Esophagus mucosa (tissue), 1 donor: ENCODE data around the gene TRIM17. TPM values are rescaled to one million over a fixed set of nuclear protein-coding genes. Genes with fewer than 3 reads are reported as not detected.
A peak's percentile ranks its signal among the peaks of the same experiment; 100 is the strongest.

Experiments
- ATAC-seq: fragments of 200-7000 bp; cut with Tn5 transposase; one replicate; pipeline ENCODE4 v1.9.1; 2020
- total RNA-seq: library from RNA; stranded (reverse); gene quantifications from one replicate; pipeline ENCODE4 v1.2.4, GENCODE V29; 2023
- donor health status: DM: yes; HTN: yes; CAD: no.

TRIM17 gene
- total RNA-seq, 1 donor from 2014 or later = 1.3 TPM

GRCh38 chr1:228378090-228378872, 38.4 kb downstream of the TRIM17 start:
- peak; percentile 58 for ATAC-seq

GRCh38 chr1:228377664-228378089, 39.0 kb downstream of the TRIM17 start:
- peak; percentile 1 for ATAC-seq

- no peak for ATAC-seq
These were observed 39.7 kb downstream of the TRIM17 start for GRCh38 chr1:228376651-228377631.

GRCh38 chr1:228376262-228376628, 40.4 kb downstream of the TRIM17 start:
- ATAC-seq = no peak

- ATAC-seq = no peak
These were observed 40.9 kb downstream of the TRIM17 start for GRCh38 chr1:228375578-228376261.

- ATAC-seq = peak; percentile 24
These were observed 41.7 kb downstream of the TRIM17 start for GRCh38 chr1:228374711-228375577.

- ATAC-seq = no peak
These were observed 42.7 kb downstream of the TRIM17 start for GRCh38 chr1:228373681-228374571.

GRCh38 chr1:228373004-228373680, 43.5 kb downstream of the TRIM17 start:
- ATAC-seq = no peak

- no peak for ATAC-seq
These were observed 44.3 kb downstream of the TRIM17 start for GRCh38 chr1:228372183-228373003.

GRCh38 chr1:228371741-228372182, 44.9 kb downstream of the TRIM17 start:
- no peak for ATAC-seq

GRCh38 chr1:228370941-228371740, 45.5 kb downstream of the TRIM17 start:
- peak; percentile 51 for ATAC-seq

GRCh38 chr1:228370439-228370940, 46.2 kb downstream of the TRIM17 start:
- no peak for ATAC-seq

GRCh38 chr1:228369608-228370438, 46.8 kb downstream of the TRIM17 start:
- ATAC-seq = no peak

- no peak for ATAC-seq
These were observed 47.7 kb downstream of the TRIM17 start for GRCh38 chr1:228368801-228369607.

- peak; percentile 9 for ATAC-seq
These were observed 48.6 kb downstream of the TRIM17 start for GRCh38 chr1:228367798-228368791.
